C4-2B (cell line): ENCODE measurements around the gene RPL4.

Source experiments
- ZFX ChIP-seq: fragments of 450-650 bp; IDR thresholded peaks from 2 replicates; pipeline ENCODE4 v1.6.1; 2017
- TF ChIP-seq, protein P1 (sequence below): fragments of 450-650 bp; conservative IDR thresholded peaks from 2 replicates; pipeline ENCODE4 v1.5.1; 2017; ENCODE audit warnings: mild to moderate bottlenecking

DNA sequence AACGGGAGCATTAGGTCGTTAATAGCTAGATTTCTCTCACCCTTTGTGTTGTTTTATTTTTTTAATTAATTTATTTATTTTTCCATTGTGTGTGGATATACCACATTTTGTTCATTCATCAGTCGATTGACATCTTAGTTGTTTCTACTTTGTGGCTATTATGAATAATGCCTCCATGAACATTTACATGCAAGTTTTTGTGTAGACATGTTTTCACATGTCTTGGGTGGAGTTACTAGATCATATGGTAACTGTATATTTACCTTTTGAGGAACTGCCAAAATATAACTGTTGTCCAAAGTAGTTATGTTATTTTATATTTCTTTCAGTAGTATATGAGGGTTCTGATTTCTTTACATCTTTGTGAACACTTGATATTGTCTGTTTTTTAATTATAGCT lies 19.3 kb upstream of the RPL4 start:
- TF ChIP-seq, protein P1, sequence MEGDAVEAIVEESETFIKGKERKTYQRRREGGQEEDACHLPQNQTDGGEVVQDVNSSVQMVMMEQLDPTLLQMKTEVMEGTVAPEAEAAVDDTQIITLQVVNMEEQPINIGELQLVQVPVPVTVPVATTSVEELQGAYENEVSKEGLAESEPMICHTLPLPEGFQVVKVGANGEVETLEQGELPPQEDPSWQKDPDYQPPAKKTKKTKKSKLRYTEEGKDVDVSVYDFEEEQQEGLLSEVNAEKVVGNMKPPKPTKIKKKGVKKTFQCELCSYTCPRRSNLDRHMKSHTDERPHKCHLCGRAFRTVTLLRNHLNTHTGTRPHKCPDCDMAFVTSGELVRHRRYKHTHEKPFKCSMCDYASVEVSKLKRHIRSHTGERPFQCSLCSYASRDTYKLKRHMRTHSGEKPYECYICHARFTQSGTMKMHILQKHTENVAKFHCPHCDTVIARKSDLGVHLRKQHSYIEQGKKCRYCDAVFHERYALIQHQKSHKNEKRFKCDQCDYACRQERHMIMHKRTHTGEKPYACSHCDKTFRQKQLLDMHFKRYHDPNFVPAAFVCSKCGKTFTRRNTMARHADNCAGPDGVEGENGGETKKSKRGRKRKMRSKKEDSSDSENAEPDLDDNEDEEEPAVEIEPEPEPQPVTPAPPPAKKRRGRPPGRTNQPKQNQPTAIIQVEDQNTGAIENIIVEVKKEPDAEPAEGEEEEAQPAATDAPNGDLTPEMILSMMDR, result no peak
- no peak for TF ChIP-seq ZFX
